NCI-H1092 (cell line): ENCODE results near the gene SEPTIN8.
A peak's percentile ranks its signal among the peaks of the same experiment; 100 is the strongest.
"Not testable (repeated sequence)": the region's sequence is repeated elsewhere in the genome, so short reads cannot be mapped to it uniquely, and the experiment has no call there.

Experiments
- DNase-seq: peaks from one replicate; lab custom pipeline; 2025; lab: John Stamatoyannopoulos, UW

The SEPTIN8 gene

GRCh38 chr5:132812781-132813598 lies 36.0 kb upstream of the SEPTIN8 start, which contains the start of gene SOWAHA:
TSS of gene SOWAHA (plus strand) at chr5:132813302. CDS start at chr5:132813622, 320 bp downstream.
- peak; percentile 43 for DNase-seq

GRCh38 chr5:132812123-132812765 lies 35.2 kb upstream of the SEPTIN8 start:
- DNase-seq: no peak

DNA sequence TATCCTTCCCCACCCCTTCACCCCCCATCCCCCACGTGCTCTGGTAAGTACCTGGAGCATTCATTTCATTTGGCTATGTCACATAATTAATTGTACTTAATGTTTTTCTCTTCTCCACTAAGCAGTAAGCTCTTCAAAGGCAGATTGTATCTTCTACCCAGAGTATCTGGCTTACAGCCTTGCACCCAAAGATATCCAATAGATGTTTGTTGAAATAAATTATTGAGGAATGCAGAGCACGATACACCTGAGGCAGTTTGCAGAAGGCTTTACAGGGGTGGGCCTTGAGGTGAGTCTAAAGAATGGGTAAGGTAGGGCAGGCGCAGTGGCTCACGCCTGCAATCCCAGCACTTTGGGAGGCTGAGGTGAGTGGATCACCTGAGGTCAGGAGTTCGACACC lies 33.6 kb upstream of the SEPTIN8 start:
- DNase-seq: no peak

GRCh38 chr5:132808866-132809265 lies 31.8 kb upstream of the SEPTIN8 start:
- no peak for DNase-seq

DNA sequence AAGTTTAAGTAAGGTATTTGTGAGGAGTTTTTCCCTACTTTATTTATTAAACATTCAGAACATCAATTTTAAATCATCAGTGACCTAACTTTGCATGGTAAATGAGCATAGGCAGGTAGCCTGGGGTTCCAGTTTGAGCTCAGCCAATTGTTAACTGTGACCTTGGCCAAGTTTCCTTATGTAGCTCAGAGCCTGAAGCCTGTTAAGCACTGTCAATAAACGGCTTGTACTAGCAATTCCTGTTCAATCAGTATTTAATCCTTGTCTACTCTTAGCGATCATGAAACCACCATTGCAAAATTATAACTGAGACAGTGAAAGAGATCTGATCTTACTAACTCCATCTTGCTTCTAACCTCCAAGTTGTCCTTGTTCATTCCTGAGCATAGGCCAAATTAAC lies 31.4 kb upstream of the SEPTIN8 start:
- no peak for DNase-seq

- no peak for DNase-seq
Observed at GRCh38 chr5:132807163-132807838, 30.3 kb upstream of the SEPTIN8 start.

DNA sequence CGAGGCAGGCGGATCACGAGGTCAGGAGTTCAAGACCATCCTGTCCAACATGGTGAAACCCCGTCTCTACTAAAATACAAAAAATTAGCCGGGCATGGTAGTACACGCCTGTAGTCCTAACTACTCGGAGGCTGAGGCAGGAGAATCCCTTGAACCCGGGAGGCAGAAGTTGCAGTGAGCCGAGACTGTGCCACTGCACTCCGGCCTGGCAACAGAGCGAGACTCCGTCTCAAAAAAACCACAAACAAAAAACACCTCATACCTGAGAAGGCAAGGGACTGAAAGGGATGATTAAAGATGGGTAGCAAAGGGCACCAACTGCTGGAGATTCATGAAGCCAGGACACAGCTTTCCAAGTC lies 29.7 kb upstream of the SEPTIN8 start:
- DNase-seq: not testable (repeated sequence)

GRCh38 chr5:132805872-132806271 lies 28.8 kb upstream of the SEPTIN8 start:
- not testable (repeated sequence) for DNase-seq

DNA sequence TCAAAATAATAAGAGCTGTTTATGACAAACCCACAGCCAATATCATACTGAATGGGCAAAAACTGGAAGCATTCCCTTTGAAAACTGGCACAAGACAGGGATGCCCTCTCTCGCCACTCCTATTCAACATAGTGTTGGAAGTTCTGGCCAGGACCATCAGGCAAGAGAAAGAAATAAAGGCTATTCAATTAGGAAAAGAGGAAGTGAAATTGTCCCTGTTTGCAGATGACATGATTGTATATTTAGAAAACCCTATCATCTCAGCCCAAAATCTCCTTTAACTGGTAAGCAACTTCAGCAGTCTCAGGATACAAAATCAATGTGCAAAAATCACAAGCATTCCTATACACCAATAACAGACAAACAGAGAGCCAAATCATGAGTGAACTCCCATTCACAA lies 27.2 kb upstream of the SEPTIN8 start:
- not testable (repeated sequence) for DNase-seq

DNA sequence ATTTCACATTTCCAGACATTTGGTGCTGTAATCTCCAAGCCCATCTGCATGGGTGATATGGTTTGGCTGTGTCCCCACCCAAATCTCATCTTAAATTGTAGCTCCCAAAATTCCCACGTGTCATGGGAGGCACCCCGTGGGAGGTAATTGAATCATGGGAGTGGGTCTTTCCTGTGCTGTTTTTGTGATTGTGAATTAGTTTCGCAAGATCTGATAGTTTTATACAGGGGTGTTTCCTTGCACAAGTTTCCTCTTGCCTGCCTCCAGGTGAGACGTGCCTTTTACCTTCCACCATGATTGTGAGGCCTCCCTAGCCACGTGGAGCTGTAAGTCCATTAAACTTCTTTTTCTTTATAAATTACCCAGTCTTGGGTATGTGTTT lies 25.6 kb upstream of the SEPTIN8 start:
- not testable (repeated sequence) for DNase-seq

DNA sequence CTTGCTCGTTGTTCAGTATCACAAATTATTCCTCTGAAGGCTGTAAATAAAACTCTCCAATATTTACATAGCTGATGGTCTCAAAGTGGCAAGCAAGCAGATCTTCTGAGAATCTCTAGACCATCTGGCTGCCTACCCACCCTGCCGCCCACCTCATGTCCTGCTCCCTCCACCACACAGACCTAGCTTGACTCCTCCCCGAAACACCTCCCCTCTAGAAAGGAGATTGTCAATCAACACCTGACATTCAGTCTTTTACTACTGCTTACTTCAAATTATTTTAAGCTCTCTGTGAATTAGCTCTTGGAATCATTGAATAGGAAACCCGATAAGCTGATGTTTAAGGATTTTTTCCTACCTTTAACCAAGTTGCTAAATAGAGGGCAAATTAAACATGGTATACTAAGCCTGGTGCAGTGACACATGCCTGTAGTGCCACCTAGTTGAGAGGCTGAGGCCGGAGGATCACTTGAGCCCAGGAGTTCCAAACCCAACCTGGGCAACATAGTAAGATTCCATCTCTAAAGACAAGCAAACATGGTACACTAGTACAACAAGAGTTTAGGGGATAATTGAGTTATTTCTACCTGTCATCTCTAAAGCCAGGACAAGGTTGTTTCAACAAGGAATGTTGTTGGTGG lies 25.1 kb upstream of the SEPTIN8 start:
- no peak for DNase-seq

DNA sequence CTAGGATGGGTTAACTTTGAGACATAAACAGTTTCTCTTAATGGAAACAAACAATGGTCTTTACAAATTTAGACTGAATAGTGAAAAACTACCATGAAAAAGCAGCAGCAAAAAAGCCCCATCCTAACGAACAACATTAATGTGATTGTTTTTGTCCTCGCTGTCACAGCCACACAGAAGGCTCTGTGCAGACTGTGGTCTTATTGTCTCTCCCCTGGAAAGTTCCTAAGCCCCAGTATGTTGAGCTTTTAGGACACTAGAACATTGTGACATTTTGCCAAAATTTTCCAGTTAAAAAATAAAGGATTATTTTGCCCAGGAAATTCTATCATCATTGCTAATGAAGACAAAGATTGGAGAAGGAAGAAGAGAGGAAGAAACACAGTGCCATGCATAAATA lies 23.5 kb upstream of the SEPTIN8 start:
- DNase-seq: no peak

DNA sequence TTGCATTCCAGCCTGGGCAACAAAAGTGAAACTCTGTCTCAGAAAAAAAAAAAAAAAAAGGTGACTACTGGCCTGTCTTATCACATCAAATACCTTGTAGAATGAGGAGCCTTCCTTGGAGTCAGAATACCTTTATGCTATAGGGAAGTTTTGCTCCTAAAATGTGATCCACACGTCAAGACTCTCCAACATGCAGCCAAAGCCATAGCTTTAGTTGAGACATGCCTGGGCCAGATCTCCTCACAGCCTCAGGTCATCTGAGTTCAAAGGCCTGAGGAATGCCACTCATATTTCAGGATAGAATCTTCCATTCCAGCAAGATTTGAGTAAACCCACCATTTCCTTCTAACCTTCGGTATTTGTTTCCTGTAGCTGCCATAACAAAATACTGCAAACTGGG lies 22.4 kb upstream of the SEPTIN8 start:
- DNase-seq: no peak

DNA sequence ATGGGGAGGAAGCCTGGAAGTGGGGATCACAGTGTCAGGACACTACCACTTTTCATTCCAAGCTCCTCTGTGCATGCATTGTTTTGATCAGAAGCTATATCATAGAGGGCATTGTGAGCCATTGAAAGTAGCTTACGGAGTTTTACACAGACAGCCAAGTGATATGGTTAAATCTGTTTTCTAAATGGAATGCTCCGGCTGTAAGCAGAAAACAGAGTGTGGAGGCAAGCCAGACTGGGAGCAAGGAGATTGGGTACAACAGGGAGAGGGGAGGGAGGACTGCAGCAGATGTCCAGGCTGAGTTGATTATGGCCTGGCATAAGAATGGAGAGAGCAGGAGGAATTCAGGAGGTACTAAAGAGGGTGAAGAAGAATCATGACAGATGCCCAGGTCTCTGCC lies 20.6 kb upstream of the SEPTIN8 start:
- DNase-seq: no peak

GRCh38 chr5:132791026-132791425 lies 14.0 kb upstream of the SEPTIN8 start:
- no peak for DNase-seq

DNA sequence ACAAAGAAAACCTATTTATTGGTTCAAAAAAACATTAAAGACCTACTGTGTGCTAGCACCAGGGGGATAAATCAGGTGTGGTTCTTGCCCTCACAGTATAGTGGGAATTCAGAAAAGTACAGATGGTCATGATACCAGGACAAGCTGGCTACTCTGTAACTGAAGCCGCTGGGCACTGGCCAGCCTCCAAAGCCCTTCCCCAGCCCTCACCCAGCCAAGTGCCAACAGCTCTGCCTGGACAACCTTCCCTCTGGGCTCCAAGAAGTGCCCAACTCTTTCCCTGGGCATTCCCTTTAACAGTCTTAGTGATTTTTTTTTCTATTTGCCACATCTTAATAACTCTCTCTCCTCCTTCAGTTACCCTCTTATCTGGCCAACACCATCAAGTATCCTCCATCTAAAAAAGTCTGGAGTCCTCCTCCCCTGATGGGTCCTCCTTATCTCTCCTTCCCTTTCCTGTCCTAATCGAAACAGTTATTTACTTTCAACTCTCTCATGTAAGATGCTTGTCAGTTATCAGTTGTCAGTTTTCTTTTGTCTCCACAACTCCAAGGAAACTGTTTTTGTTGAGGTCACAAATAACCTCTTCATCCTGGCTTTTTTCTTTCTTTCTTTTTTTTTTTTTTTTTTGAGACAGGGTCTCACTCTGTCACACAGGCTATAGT lies 13.3 kb upstream of the SEPTIN8 start:
- no peak for DNase-seq

DNA sequence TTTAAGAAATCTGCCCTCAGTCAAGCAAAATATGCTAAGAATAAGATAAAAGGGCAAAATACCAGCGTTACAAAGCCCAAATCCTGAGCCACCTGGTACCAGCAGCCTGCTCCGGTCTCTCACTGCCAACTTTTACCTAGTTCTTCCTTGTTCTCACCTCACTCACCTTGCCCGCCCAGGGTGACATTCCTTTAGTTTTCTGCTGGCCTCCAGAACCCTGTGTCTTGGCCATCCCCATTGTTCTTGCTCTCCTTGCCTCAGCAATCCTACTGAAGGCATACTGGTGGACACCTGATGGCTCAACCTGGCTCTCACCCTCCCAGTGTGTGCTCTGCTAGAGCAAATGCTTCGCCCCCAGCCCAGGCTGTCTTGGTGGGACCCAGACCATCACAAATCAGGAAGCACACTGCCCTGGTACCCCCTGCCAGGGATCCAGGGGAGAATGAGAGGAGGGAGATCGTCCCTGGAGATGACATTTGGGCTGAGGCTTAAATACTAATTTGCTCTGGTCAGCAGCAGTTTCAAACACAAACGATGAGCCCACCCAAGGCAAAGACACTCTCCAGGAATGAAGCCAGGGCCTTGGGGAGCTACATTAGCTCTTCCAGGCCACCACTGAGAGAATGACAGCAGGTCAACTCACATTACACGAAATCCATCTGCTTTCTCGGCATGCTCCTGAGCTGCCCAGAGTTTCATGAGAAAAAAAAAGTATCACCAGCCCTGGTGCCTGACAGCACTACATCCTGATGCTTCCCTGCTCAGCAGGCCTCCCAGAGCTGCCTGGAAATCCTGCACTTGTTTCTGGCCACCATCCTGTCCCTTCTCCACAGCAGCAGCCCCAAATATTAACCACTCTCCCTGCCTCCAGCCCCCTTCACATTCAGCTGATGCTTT lies 12.2 kb upstream of the SEPTIN8 start:
- DNase-seq: no peak

- no peak for DNase-seq
Observed at GRCh38 chr5:132788508-132788907, 11.5 kb upstream of the SEPTIN8 start.

- no peak for DNase-seq
Observed at GRCh38 chr5:132787076-132787475, 10.0 kb upstream of the SEPTIN8 start.

- DNase-seq: no peak
Observed at GRCh38 chr5:132785864-132786263, 8.8 kb upstream of the SEPTIN8 start.

DNA sequence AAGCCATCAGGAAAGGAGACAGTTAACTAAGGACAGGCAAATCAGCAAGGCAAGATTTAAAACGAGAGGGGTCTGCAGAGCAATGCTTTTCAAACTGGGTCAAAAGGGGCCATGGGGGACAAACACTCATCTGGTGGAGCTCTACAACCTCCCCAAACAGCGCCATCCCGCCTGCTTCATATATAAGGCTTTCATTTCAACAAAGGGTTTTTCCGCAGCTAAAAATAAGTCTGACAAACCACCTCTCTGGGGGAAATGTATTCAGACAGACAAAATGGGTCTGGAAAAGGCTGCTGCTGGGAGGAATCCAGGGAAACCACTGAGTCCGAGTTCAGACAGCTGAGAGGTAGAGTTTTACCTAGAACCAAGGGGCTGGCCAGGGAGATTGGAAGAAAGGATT lies 8.3 kb upstream of the SEPTIN8 start:
- DNase-seq: no peak
